GM21423 (cell line): ENCODE measurements around the gene CROCC2.

Source experiments
- ATAC-seq: cut with Tn5 transposase; IDR thresholded peaks from one replicate; pipeline ENCODE4 v1.9.1; 2021; ENCODE audit warnings: mild to moderate bottlenecking, moderate library complexity; ENCODE audit not compliant: unreplicated experiment

Gene CROCC2

GRCh38 chr2:241033336-241033987 is 127.3 kb downstream of the CROCC2 start:
- no peak for ATAC-seq

- no peak for ATAC-seq
These were observed 127.9 kb downstream of the CROCC2 start for GRCh38 chr2:241033994-241034393.

- no peak for ATAC-seq
These were observed 128.5 kb downstream of the CROCC2 start for GRCh38 chr2:241034490-241035141.

GRCh38 chr2:241035142-241035817 is 129.1 kb downstream of the CROCC2 start:
- ATAC-seq = no peak

GRCh38 chr2:241035818-241036396 is 129.8 kb downstream of the CROCC2 start:
- ATAC-seq = no peak

- ATAC-seq = no peak
These were observed 130.3 kb downstream of the CROCC2 start for GRCh38 chr2:241036397-241036963.

- no peak for ATAC-seq
These were observed 130.9 kb downstream of the CROCC2 start for GRCh38 chr2:241036964-241037421.

- ATAC-seq = no peak
These were observed 131.4 kb downstream of the CROCC2 start for GRCh38 chr2:241037498-241037897.

GRCh38 chr2:241038374-241039180 is 132.4 kb downstream of the CROCC2 start:
- ATAC-seq = no peak

GRCh38 chr2:241039416-241039815 is 133.3 kb downstream of the CROCC2 start:
- ATAC-seq = no peak

GRCh38 chr2:241040081-241040803 is 134.1 kb downstream of the CROCC2 start:
- no peak for ATAC-seq

GRCh38 chr2:241041589-241042158 is 135.5 kb downstream of the CROCC2 start:
- ATAC-seq = peak; percentile 79
